ENCODE data around the gene GALNT9.

- TF ChIP-seq CTCF (IDR thresholded peaks at IDR 0.05): no peak
- no peak for TF ChIP-seq POLR2A (IDR thresholded peaks at IDR 0.05)
These were observed 130.3 kb downstream of the GALNT9 start for GRCh38 chr12:132199101-132199500.

Data from right lobe of liver (tissue), 4 donors.